ENCODE data around the gene SULT1E1.

- TF ChIP-seq CTCF (IDR thresholded peaks at IDR 0.05), result no peak
- TF ChIP-seq EZH2 (IDR thresholded peaks at IDR 0.05), result no peak
- no peak for TF ChIP-seq EZH2phosphoT487 (IDR thresholded peaks at IDR 0.05)
Observed at GRCh38 chr4:69829678-69830077, 30.3 kb downstream of the SULT1E1 start.
